NCI-H1436 treated with DMSO at 0.1 percent for 48 hours (cell line): Measurements from ENCODE around the gene CAPN14.

Source experiments
- DNase-seq: peaks from one replicate; lab custom pipeline; 2025; lab: John Stamatoyannopoulos, UW

Gene CAPN14, protein sequence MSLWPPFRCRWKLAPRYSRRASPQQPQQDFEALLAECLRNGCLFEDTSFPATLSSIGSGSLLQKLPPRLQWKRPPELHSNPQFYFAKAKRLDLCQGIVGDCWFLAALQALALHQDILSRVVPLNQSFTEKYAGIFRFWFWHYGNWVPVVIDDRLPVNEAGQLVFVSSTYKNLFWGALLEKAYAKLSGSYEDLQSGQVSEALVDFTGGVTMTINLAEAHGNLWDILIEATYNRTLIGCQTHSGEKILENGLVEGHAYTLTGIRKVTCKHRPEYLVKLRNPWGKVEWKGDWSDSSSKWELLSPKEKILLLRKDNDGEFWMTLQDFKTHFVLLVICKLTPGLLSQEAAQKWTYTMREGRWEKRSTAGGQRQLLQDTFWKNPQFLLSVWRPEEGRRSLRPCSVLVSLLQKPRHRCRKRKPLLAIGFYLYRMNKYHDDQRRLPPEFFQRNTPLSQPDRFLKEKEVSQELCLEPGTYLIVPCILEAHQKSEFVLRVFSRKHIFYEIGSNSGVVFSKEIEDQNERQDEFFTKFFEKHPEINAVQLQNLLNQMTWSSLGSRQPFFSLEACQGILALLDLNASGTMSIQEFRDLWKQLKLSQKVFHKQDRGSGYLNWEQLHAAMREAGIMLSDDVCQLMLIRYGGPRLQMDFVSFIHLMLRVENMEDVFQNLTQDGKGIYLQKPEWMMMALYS

DNA sequence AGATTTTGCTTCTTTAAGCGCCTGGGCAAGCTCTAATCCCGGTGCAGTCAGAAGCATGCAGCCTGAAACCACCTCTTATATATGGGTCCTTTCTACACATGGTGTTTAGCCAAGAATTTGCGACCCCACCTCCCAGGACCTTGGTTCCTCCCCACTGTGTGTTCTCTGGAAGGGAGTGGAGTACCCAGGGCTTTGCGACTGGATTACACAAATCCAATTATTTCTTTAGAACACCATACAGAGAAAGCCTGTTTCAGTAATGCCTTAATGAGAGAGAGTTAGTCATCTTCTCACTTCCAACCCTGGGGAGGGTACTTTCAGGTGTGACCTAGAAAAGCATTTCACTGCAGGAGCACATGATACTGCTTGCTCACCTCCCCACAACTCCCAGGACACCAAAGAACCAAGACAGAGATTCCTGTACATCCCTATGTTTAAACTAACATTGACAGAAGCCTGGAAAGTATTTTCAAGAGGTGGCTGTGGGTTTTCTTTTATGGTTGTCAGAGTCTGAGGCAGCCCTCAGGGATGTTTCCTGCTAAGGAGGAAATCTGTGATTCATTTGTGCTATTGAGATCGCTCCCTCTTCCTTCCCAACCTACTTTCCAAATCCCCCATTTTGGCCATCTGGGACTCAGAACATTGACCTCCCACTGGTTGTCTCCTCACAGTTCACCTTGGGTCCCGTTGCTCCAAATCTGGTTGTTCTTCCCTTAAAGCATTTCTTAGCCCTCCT, at the start of gene CAPN14:
CAPN14 (minus strand) TSS at position 51 of the 736 bp plus-strand sequence. CDS start 12,068 bp downstream, outside the sequence.
- DNase-seq: no peak

DNA sequence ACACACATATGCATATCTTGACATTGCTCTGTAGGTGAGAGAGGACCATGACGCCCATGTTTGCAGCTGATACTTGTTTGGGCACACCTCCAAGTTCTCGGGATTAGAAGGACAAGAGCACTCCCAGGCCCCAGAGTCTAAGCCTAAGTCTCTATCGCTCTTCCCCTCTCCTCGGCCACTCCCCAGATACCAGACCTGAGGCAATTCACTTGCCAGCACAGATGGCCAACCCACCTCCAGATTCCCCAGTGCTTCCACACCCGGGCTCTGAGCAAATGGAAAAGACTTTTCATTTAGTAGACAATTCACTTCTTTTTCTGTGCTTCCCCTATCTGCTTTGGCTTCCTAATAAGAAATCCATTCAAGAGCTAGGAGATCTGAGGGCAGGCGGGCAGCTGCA, 49.5 kb upstream of the CAPN14 start:
- DNase-seq: no peak

DNA sequence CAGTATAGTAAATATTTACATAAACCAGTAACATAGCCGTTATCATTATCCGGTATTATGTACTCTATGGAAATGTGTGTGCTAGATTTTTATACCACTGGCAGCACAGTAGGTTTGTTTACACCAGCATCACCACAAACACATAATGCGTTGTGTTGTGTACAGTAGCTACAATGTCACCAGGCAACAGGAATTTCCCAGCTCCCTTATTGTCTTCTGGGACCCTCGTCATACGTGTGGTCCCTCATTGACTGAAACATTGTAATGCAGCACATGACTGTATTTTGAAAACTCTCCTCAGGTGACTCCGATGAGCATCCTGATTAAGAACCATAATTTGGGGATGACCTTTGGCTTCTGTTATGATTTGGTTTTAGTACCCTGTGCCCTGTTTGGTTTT, 47.9 kb upstream of the CAPN14 start:
- DNase-seq: no peak

DNA sequence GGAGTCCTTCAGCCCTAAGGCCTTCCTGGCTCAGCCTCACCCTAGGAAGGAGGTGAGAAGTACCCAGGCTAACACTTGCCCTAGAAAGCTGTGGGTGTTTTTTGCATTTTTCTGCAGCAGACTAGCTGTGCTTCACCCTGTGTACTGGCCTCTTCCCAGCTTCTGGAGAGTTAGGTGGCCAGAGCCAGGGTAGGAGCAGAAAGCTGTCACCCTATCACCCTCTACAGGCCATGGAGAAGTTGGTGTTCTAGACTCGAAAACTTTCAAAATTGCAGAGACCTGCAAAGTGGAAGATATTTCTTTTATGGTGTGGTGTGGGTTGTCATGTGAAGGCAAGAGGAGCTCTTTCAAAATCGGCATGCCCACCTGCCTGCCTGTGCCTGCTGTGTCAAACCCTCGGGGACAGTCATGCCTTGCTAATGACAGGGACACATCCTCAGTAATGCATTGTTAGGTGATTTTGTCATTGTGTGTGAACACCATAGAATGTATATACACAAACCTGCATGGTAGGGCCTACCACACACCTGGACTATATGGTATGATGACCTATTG, 46.4 kb upstream of the CAPN14 start:
- DNase-seq: no peak

DNA sequence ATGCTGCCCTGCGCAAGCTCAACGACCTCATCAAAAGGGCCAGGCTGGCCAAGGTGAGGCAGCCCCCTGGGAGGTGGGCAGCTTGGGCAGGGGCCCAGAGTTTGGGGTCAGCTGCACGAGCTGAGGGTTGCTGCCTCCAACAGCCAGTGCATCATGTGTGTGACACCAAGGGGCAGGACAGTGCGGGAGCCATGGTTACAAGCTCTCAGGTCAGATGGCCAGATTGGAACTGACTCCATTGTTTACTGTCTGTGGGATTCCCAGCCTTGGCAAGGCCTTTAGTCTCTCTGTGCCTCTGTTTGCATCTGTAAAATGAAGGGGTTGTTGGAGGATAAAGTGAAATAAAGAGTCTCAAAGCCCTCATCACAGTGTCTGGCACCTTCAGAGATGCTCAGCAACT, 43.6 kb upstream of the CAPN14 start:
- DNase-seq: no peak

DNA sequence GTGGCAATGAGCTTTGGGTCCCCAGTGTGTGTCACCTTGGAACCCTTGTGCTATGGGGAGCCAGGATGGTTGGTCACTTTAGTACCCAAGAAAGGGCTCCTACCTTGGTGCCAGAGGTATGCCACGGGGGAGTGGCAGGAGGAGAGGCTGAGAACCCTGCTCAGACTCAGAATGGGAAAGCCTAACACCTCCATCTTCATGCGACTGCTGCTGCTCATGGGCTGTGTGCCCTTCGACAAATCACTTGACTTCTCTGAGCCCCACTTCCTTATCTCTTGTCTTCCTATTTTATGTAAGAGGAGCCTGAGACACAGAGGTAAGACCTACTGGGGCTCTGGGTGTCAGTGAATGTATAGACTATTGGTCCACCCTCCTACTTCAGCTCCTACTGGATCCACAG, 41.8 kb upstream of the CAPN14 start:
- DNase-seq: no peak

DNA sequence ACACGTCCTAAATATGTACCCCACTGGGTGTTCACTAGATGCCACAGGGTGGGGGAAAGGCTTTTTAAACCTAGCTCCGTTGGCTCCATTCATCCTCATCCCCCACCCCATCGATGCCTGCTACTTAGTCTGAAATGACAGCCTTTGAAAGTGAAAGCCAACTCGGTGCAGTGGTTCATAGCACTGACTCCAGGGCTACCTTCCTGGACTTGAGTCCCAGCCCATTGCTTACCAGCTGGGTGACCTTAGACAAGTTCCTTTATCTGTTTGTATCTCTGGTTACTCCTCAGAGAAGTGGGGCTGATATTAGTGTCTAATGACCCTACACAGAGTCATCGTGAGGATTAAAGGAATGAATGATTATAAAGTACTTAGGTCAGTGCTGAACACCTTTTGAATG, 41.0 kb upstream of the CAPN14 start:
- DNase-seq: no peak

DNA sequence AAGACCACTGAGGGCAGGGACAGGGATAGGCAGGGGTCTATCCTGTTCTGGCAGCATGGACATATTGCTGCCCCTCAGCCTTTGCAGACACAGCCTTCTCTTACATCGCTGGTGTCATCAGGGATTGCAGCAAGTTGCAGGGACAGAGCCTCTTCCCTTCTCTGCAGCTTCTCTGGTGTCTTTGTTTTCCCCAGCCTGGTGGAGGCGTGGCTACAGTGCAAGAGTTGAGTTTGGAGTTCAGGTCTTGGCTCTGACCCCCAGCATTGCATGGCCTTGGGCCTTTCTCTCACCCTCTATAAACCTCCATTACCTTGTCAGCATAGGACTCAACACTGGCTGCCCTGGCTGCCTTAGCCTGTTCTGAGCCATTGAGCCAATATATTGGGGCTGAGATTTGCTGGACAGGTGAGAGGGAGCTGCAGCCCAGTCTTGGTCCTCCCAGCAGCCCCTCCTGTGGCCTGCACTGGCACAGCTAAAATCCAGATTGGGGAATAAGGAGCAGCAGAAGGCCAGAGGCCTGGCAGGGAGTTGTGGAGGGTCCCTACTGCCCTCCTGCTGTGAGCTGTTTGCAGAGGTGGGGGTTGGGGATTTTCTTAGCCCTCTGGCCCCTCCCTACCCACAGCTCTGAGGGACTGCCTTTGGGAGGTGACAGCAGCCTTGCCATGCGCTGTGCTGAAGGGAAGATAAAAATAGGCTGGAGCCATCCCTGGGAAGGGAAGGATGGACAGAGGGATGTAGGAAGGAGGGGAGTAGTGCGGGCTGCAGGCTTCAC, 39.5 kb upstream of the CAPN14 start:
- DNase-seq: no peak

DNA sequence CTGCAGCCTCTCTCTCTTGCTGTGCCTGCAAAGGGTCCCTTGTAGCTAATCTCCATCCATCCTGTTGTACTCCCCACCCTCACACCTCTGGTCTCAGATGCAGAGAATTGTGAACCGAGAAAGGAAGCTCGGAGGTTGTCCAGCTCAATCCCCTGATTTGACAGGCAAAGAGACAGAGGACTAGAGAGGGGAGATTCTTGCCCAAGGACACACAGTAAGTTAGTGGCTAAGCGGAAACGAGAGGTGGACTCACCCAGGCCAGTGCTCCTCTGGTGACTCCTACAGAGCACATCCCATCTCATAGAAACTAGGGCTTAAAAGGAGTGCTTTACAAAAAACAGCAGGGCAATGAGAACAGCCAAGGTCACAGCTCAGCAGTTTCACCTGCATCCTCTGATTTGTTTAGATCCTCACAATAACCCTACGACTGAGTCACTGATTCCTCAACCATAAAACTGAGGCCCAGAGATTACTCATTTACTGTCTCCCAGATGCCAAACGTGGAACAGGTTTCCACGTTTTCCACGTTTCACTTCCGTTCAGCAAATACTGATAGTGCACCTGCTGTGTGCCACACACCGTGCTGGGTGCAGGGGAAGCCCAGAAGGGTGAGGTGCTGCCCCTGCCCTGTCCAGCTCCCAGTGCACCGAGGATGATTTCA, 38.7 kb upstream of the CAPN14 start:
- DNase-seq: no peak

DNA sequence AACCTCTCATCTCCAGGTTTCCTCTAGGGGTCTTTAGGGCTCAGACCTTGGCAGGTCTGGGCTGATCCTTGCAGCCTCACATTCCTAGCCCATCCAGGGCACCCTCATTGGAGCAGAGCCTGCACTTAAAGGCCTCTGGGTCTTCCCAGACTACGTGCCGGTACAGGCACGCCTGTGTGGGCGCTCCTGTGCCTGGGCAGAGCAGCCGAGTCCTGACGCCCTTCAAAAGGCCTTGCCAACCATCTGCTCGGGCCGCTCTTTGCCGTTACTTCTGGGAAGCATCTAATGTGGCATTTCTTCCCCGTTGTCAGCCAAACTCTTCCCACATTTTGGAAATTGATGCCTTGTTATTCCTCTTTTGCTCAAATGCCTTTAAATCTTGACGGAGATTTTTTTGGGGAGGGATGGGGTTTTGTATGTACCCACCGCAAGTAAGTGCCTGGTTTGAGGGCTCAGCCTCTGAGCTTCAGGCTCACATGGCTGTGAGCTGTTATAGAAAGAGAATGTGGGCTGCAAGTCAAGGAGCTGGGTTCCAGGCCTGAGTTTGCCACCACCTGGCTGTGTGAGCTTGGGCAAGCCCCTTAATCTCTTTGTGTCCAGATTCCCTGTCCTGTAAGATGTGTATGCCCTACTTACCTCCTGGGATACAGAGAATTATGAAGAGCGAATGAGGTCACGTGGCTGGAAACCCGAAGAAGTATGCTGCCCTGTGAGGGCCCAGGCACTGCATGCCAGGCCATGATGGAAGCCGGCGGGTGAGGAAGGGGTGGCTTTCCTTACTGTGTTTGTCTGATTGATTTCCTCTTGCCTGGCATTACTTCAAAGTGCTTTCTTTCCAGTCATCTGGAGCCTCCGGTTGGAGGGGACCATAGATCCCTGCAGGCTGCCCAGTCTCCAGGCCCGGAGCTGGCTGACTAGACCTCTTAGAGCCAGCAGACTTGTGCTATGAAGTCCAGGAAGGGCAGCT, 37.2 kb upstream of the CAPN14 start:
- DNase-seq: no peak

DNA sequence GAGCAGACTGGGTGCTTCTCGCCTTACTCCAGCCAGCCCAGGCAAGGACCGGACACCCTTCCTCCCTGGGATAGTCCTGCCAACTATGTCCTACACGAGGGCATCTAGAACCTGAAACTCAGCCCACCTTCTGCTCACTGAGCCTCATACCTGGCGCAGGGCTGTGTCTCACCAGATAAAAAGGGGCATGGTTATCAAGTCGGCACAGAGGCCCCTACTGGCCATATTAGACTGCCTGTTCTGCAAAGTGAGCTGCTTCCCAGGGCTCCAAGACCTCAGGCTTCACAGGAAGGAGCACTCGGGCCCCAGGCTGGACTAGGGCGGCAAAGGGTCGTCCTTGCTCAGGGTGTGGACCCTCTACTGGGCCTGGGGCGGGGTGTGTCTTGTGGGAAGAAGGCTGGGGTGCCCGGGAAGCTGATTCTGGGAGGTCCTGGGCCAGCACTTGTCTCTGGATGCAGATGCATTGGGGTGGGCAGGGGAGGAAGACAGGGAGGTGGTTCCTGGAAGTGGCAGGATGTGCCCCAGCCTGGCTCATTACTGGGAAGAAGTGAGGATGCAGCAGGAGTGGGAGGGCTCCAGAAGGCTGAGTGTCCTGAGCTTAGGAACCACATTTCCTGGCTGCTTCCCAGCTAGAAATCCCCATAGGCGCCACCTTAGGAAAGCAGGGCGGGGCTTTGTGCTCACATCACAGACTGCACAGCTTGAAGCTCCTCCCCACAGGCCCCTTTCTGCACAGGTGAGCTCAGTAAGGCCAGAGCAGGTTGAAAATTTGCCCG, 36.2 kb upstream of the CAPN14 start:
- no peak for DNase-seq

DNA sequence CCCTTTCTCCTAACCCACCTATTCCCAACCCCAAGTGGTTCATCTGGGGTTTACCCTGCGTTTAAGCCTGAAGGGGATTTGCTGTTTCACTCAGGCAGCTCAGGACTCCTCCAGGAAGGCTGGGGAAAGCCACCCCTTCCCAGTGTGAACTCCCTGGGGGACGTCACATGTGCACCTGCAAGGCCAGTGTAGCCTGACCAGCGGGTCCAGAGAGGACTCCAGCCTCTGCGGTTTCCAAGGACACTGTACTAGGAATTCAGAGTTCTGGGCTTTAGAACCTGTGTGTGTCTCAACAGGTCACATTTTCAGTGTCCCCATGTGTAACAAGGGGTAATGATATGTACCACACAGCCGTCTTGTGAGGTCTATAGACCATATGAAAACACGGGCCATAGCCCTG, 34.5 kb upstream of the CAPN14 start:
- no peak for DNase-seq

DNA sequence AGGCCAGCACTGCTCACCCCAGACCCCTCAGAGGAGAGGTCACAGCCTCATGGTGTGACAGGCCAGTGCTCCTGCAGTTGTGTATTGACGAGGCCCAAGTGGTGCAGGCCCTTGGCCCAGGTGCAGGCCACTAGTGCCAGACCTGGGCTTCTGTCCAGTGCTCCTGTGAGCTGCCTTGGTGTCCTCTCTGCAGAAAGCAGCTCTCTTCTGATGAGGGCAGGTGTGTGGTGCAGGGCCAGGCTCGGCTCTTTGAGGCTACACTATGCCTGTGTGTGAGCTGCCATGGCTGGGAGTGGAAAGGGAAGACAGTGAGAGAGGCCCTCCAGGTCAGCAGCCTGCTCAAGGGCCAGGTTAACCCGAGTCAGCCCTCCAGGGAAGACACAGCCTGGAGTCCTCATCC, 33.7 kb upstream of the CAPN14 start:
- no peak for DNase-seq

DNA sequence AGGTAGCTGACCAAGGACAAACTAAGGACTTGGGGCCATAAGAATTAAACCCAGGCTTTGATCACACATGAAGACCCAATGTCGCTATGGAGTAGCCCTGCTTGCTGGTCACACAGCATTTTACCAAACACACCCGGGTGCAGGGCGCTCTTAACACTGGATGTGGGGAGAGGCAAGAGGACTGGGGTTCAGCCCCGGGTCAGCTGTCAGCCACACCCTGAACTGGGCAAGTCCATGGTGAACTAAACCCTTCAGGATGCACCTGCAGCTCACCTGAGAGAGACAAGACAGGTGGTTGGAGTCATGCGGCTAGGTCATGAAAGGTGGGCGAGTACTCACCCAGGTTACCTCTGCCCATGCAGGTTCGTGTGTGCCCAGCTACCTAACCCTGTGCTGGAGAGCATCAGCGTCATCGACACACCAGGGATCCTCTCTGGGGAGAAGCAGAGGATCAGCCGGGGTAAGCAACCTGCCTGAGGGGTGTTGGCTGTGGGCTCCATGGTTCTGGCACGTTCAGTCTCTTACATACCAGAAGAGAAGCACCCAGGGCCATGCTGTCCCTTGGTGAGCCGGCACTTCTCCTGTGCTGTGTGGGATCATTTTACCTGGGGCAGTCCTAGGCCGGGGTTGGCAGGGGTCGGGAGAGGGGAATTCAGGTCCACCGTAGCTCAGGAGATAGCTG, 31.8 kb upstream of the CAPN14 start:
- no peak for DNase-seq

DNA sequence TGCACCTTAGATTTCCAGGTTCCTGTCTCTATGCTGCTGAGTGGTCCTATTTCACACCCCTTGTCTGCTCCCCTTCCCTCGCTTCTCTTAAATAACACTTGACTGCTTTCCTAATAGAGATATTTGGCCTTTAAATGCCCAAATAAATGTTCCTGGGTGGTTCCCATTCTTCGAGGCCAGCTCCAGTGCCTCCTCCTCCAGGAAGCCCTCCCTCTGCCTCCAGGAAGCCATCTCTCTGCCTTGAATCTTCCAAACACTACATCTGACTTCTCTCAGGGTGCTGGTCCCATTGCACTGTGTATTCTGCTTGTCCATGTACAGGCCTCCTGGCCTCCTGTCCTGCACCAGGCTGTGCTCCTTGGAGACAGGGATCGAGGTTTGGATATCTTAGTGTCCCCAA, 30.8 kb upstream of the CAPN14 start:
- no peak for DNase-seq

DNA sequence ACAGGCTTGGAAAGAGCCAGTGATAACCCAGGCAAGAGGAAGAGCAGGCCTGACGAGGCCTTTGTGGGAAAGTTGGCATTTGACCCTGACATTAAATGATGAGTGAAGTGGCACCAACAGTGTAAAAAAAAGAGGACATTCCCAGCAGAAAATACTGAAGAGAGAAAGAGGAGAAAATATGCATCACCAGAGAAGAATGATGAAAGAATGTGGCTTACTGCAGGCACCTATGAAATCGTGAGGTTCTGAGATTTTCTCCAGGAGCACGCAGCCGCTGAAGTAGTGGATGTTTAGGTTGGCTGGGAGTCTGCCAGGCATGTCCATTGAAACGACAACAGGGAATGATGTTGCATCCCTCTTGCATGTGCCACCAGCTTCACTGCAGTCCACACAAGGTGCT, 30.4 kb upstream of the CAPN14 start:
- DNase-seq: no peak

DNA sequence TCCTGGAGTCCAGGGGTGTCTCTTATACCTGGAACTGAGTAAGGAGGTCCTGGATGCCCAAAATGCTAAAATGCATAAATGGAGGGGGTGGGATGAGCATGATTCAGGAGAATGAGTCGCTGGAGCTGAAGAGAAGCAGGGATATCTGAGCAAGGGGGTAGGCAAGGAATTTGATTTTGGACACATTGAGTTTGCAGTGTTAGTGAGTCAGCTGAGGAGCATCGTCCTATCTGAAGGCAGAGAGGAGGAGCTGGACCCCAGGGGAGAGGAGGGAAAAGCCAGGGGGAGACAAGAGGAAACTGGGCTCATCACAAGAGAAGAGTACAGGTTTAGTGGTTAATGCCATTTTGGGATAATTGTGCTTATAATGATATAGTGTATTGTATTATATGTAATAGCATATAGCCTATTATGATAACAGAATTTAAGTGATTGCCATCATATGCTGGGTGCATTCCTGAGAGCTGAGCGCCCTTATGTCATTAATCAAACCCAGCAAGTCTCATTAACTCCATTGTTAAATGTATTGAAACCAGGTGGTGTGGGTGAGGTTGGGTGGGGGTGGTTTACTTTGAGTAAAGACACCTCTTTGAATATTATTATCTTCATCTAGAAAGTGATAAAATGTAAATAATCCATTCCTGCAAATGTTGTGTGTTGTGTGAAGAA, 29.0 kb upstream of the CAPN14 start:
- no peak for DNase-seq

DNA sequence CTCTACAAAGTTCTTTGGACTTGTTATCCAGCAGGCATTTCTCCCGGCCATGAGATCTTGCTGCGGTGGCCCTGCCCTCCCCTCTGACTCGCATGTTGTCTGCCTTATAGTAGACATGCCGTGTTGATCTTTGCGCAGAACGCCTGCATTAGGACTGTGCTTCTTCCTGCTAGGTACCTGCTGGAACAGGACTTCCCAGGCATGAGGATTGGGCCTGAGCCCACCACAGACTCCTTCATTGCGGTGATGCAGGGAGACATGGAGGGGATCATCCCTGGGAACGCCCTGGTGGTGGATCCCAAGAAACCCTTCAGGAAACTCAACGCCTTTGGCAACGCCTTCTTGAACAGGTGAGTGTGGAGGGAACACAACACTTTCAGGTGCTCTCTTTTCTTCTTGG, 26.8 kb upstream of the CAPN14 start:
- no peak for DNase-seq
